Right ventricle myocardium inferior (tissue), 1 donor: Measurements from ENCODE around the gene EFNA1. TPM values are rescaled to one million over a fixed set of nuclear protein-coding genes. Genes with fewer than 3 reads are reported as not detected.
"Not testable (repeated sequence)": the region's sequence is repeated elsewhere in the genome, so short reads cannot be mapped to it uniquely, and the experiment has no call there.

Experiments
- ATAC-seq: fragments of 200-7000 bp; cut with Tn5 transposase; one replicate; pipeline ENCODE4 v1.9.1; 2020; ENCODE audit warnings: mild to moderate bottlenecking, moderate library complexity
- DNase-seq: peaks from one replicate; pipeline ENCODE4 v3.0.0; 2021; ENCODE audit errors: missing footprints
- intact Hi-C: fragments of 100-400 bp; cut with DNase I; formaldehyde crosslinking; loops from one replicate; pipeline ENCODE4 v1.11.0; 2022
- total RNA-seq: library from RNA; stranded (reverse); fragmentation: NEBNext Ultra II Directional; extraction: Animal tissue kit (Norgen Biotek cat#: 25700); gene quantifications from one replicate; pipeline ENCODE4 v1.2.1, GENCODE V29; 2021
- donor health status: DM: no; HTN: yes; CAD: no; lungs with severe emphysema.

Gene EFNA1
- total RNA-seq, 1 donor from 2014 or later: 43.9 TPM

DNA sequence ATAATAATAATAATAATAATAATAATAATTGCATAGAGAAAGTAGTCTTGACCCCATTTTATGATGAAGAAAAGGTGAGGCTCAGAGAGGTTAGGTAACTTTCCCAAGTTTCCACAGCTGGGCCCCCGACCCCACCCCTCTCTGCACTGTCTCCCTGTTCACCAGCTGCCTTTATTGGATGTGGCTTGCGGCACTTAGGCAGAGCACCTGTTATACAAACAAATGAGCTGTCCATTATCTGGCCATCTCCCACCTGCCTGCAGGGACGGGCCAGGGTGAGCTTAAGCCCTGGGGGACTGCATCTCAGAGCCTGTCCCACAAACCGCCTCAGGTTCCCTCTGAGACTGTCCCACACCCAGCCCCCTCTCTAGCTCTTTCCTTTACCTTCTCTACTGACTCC, 10.1 kb upstream of the EFNA1 start:
- no peak for ATAC-seq
- intact Hi-C loops: no loop called here
- no peak for DNase-seq

- DNase-seq, ATAC-seq, intact Hi-C loops: not testable (repeated sequence)
These were observed 9.6 kb upstream of the EFNA1 start for GRCh38 chr1:155118090-155118489.

GRCh38 chr1:155120253-155120652, 7.4 kb upstream of the EFNA1 start:
- ATAC-seq: no peak

DNA sequence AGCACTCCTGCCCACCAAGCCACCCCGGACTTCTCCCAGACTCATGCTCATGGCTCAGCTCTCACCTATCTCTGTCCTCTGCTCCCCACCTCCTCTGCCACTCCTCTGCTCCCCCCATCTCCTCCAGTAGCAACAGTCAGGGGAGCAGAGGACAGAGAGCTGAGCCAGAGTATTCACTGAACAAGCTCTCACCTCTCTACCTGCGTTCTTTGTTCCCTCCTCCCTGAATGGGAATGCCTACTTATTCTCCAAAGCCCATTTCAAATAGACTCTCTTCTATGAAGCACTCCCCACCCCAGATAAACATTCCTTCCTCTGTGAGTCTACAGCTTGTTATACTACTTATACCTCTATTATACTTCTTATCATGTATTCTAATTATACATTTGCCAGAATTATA, 6.4 kb upstream of the EFNA1 start:
- ATAC-seq: no peak
- DNase-seq: no peak
- intact Hi-C loops: no loop called here

More at GRCh38 chr1:155120253-155120652, 7.4 kb upstream of the EFNA1 start:
- no peak for DNase-seq
- intact Hi-C loops: no loop called here

GRCh38 chr1:155122308-155122707, 5.4 kb upstream of the EFNA1 start:
- DNase-seq (no peak), ATAC-seq (no peak)
- intact Hi-C loops: no loop called here

GRCh38 chr1:155123801-155124200, 3.9 kb upstream of the EFNA1 start:
- DNase-seq (no peak), ATAC-seq (no peak)
- intact Hi-C loops: no loop called here

GRCh38 chr1:155124503-155125463, 2.9 kb upstream of the EFNA1 start:
- DNase-seq (no peak), ATAC-seq (no peak)
- intact Hi-C loops: no loop called here

DNA sequence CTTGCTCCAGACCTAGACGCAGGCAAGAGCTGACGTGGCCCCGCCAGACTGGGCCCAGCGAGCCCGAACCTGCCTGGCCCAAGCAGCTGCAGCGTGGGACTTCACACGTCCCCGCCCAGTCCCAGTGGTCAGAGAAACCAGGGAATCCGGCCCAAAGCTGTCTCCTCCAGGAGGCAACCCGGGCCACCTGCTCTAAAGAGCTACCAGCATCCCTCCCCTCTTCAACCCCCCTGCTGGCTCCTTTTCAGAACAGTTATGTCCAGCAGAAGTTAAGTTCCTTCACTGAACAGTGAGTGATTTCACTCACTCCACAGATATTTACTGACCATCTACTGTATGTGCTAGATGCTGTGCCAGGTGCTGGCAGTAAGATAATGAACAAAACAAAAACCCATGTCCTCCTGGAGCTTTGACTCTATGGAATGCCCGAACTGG, 2.1 kb upstream of the EFNA1 start:
- intact Hi-C loops: no loop called here
- DNase-seq: no peak
- no peak for ATAC-seq

- DNase-seq: peak; percentile 76
- intact Hi-C loops: loop anchor here (2.0 kb wide), 1 partner anchor 31 kb away; no protein-coding TSS in a partner anchor
These were observed 1.6 kb upstream of the EFNA1 start for GRCh38 chr1:155125946-155126555.

GRCh38 chr1:155126556-155127104, 1.0 kb upstream of the EFNA1 start:
- DNase-seq (no peak), ATAC-seq (peak; percentile 0)
- intact Hi-C loops: loop anchor here (2.0 kb wide), 1 partner anchor 32 kb away; no protein-coding TSS in a partner anchor

More at GRCh38 chr1:155125946-155126555, 1.6 kb upstream of the EFNA1 start:
- ATAC-seq: peak; percentile 21

DNA sequence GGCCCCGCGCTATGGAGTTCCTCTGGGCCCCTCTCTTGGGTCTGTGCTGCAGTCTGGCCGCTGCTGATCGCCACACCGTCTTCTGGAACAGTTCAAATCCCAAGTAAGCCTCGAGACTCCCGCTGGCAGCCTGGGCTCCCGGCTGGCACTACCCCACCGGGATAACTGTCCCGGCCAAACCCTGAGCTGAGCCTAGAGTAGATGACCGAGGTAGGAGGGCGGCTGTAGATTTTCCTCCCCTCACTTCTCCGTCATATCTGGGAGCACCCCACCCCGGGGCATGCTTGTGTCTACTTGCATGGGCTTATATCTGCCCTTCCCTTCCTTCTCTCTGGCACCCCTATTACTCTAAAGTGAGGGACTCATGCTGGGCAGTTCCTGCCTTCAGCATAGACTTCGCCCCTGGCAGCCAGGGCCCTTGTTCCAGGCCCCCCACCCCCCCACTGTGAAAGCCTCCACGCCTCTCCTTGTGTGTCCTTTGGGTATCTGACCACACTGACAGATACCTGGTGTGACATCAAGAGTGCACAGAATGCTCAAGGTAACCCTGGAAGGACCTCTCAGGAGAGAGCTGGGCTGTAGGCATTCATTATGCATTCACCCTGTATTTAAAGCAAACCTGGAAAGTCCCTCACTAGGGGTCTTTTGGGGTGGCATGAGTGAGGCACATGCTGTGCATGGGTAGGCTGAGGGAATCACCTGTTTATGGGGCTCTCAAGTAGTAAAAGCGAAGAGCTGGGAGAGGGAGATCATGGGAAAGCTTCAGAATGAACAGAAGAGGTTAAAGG, 485 bp downstream of the EFNA1 start:
- ATAC-seq: no peak
- DNase-seq: no peak
- intact Hi-C loops: loop anchor here (2.0 kb wide), 2 partner anchors 33 to 39 kb away; no protein-coding TSS in a partner anchor

GRCh38 chr1:155128755-155129473, 1.2 kb downstream of the EFNA1 start:
- DNase-seq (no peak), ATAC-seq (peak; percentile 17)
- intact Hi-C loops: loop anchor here (2.0 kb wide), 1 partner anchor 38 kb away; no protein-coding TSS in a partner anchor

DNA sequence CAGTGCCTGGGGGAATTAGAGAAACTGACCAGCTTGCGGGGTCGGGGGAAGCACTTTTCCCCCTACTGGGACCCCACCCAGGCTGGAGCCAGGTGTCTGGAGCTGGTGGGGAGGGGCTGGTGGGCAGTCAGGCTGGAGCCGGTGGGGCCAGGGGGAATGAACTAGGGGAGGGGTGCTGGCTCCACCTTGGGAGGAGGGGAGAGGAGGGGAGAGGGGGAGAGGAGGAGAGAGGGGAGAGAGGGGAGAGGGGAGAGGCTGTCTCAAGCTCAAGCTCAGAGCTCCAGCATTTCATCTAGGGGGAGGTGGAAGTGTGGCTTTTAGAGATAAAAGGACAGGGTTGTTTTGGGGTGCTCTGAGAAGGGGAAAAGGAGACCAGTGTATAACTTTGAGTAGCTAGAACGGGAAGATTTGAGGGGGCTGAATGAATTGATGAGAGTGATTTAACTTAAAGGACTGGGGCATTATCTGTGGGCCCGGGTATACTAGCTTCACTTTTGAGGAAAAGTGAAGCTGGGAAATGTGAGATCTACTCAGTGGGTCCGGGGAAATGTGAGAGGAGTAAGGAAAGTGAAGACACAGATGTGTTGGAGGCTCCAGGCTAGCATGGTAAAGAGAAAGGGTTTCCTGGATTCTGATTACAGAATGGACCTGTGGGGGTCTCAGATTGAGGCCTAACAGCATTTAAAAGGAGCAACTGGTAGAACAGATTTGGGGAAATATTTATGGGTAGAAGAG, 2.8 kb downstream of the EFNA1 start:
- DNase-seq (no peak), ATAC-seq (no peak)
- intact Hi-C loops: no loop called here

- intact Hi-C loops: no loop called here
- DNase-seq (peak; percentile 81), ATAC-seq (peak; percentile 4)
These were observed 3.6 kb downstream of the EFNA1 start for GRCh38 chr1:155131285-155131684.

DNA sequence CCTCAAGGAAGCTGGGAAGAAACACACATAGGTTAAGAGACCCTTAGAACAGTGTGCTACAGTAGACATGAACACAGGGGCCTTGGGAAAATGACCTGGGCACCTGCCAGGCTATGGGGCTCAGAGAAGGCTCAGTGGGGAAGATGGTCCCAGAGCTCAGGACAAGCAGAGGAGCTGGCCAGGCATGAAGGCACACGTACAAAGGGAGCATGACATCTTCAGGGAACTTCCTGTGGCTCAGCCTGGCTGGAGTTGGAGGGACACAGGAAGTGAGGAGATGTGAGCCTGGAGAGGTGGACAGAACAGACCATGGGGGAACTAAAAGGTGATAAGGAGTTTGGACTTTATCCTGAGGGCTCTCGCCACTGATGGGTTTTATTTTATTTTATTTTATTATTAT, 4.2 kb downstream of the EFNA1 start:
- ATAC-seq (no peak), DNase-seq (no peak)
- intact Hi-C loops: no loop called here

- DNase-seq (no peak), ATAC-seq (no peak)
- intact Hi-C loops: no loop called here
These were observed 6.2 kb downstream of the EFNA1 start for GRCh38 chr1:155133799-155134281.

- DNase-seq (no peak), ATAC-seq (no peak)
- intact Hi-C loops: no loop called here
These were observed 6.6 kb downstream of the EFNA1 start for GRCh38 chr1:155134322-155134721.
